ENCODE data around the gene PCYOX1L. TPM values are rescaled to one million over a fixed set of nuclear protein-coding genes. Genes with fewer than 3 reads are reported as not detected.

The PCYOX1L gene
- total RNA-seq, 1 experiment from 2014 or later, result 14.0 TPM

DNA sequence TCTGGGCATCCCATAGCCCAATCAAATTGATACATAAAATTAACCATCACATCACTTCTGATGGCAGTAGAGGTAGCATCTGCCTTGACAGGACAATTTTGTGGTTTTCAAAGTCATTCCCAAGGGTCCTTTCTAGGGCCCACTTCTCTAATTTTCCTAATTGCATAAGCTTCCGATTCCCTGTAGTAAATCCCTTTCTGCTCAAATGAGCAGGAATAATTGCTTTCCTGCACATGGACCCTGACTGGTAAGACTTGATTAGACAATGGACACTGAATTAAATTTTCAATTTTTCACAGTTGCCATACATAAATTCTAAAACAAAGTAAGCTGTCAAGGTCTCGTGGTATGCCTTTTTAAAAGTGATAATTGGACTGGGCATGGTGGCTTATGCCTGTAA, 43.2 kb downstream of the PCYOX1L start:
- in situ Hi-C loops (cut with HindIII; ENCODE audit: low sequenced_read_pairs), result no loop called here
- no peak for DNase-seq (ENCODE audit: low spot score)

DNA sequence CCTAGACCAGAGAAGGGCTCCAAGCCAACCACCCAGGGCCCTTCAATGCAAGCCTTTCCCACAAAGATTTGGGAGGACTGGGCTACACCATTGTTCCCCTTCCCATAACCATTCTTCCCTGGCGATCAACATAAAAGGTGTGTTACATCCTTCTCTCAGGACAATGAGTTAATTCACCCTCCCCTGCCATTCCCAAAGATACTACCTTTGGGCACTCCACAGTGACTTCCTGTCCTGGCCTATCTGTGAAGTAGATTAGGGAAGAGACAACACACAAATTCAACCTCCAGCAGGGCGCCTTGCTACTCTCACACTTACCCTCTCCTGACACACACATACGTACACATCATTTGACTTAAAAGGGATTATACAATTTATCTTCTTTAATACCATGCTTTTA, 44.4 kb downstream of the PCYOX1L start:
- no peak for DNase-seq (ENCODE audit: low spot score)
- in situ Hi-C loops (cut with HindIII; ENCODE audit: low sequenced_read_pairs), result no loop called here

DNA sequence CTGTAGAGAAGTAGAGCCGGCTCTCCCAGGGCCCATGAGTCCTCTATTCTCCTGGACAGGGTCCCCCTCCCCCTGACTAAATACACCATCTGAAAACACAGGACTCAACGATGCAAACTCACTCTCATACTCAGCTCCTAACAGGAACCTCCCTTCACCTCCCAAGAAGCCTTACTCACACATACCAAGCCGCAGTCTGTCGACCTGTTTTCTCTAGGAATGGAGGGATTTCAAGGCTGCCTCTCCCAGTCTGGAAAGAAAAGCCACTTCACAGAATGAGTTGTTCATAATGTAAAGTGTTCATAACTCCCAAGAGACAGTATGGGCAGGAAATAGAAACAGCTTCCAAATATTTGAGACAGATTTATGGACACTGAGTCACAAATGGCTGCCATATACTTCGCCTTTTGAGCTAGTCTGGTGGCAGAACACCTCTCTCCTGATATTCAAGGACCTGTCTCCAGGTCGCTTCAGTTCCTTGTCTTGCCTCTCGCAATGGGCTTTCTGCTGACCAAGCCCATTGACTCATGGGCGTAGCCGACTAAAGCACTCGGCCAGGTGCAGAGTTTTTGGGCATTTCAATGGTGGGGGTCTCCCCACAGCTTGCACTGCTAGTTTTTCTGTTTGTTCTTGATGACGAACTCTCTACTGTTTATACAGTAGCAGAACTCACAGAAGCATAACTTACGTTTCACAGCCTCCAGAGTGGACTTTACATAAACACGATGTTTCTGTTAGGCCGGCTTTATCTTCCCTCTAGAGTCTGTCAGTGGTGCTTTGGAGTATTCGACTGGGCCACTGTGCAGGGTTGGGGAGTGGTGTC, 46.3 kb downstream of the PCYOX1L start:
- in situ Hi-C loops (cut with HindIII; ENCODE audit: low sequenced_read_pairs), result no loop called here
- DNase-seq (ENCODE audit: low spot score), result no peak

DNA sequence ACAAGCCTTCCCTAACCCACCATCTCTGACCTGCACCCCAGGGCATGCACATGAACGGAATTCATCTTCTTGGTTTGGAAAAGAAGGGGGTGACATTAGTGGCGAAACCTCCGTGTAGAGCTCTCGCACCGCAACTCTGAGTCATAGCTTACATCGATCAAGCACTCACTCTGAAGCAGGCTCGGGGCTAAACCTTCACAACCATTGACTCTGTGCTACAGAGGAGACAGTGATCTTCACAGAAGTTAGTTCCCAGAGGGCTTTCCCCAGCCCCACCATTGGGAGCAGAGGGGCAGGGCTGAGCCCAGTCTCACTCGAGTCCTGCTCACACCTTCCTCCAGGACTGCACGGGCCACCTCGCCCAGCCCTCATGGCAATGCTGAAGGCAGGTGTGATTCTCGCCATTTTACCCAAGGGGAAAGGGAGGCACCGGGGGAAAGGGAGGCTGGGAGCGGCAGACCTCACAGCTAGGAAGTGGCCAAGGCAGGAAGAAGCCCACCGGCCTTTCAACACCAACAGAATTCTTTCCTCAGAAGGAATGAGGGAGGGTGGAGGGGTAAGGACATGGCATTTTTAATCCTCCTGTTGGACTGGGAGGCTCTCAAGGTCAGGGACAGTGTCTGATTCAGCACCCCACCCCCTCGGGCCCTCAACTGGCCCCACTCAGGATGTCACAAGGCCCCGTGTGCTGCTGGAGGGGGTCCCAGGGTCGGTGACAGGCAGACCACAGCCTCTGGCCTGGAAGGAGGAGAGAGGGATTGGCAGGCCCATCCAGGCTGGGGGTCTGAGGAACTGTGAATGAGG, 47.1 kb downstream of the PCYOX1L start:
- no peak for DNase-seq (ENCODE audit: low spot score)
- in situ Hi-C loops (cut with HindIII; ENCODE audit: low sequenced_read_pairs), result no loop called here

- no peak for DNase-seq (ENCODE audit: low spot score)
- in situ Hi-C loops (cut with HindIII; ENCODE audit: low sequenced_read_pairs), result no loop called here
Observed at GRCh38 chr5:149405550-149406202, 47.8 kb downstream of the PCYOX1L start.

DNA sequence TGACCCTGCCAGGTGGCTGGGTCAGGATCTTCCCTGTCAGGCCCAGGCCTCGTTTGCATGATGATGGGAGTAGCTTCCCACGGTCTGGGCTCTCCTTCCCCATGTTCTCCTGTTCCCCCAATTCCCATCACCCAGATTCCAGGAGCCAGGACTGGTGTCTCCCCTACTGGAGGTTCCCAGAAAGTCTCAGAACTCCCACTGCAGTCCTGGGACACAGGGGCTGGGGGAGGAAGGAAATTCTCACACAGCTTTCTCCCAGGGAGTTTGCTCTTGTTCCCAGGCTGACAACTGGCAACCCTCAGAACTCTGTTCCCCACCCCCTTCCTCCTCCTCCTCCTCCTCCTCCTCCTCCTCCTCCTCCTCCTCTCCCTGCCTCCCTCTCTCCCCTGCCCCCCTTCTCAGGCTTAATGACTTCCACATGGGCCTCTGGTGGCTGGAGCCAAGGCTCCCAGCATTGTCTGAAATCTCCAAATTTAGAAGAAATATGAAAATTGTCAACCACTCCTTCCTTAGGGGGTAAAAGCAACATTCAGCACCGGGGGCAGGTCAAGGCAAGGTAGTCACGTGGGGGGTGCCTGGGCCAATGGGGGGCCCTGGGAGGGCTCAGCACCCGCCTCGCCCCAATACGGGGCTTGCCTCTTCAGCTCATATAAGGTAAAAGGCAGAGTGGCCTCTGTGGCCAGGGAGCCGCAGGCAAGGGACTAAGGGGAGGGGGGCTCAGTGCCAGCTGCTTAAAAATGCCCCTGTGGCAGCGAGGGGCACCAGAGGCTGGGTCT, 48.5 kb downstream of the PCYOX1L start:
- DNase-seq (ENCODE audit: low spot score), result no peak

DNA sequence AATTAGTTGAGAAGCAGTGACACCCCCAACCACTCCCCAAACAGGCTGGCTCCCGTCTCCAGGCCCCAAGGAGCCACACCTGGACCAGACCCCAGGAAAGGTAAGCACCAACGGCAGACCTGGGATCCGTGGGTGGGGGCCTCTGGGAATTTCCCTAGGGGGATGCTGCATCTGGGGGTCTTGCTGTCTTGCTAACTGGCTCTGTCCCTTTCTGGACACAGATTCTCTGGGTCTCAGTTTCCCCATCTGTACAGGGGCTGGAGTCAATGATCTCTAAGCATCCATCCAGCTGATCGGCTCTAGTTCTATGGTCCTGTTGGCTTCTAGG, 49.1 kb downstream of the PCYOX1L start:
- DNase-seq (ENCODE audit: low spot score), result no peak
- in situ Hi-C loops (cut with HindIII; ENCODE audit: low sequenced_read_pairs), result no loop called here

More for the DNA sequence above, 48.5 kb downstream of the PCYOX1L start:
- in situ Hi-C loops (cut with HindIII; ENCODE audit: low sequenced_read_pairs), result no loop called here

DNA sequence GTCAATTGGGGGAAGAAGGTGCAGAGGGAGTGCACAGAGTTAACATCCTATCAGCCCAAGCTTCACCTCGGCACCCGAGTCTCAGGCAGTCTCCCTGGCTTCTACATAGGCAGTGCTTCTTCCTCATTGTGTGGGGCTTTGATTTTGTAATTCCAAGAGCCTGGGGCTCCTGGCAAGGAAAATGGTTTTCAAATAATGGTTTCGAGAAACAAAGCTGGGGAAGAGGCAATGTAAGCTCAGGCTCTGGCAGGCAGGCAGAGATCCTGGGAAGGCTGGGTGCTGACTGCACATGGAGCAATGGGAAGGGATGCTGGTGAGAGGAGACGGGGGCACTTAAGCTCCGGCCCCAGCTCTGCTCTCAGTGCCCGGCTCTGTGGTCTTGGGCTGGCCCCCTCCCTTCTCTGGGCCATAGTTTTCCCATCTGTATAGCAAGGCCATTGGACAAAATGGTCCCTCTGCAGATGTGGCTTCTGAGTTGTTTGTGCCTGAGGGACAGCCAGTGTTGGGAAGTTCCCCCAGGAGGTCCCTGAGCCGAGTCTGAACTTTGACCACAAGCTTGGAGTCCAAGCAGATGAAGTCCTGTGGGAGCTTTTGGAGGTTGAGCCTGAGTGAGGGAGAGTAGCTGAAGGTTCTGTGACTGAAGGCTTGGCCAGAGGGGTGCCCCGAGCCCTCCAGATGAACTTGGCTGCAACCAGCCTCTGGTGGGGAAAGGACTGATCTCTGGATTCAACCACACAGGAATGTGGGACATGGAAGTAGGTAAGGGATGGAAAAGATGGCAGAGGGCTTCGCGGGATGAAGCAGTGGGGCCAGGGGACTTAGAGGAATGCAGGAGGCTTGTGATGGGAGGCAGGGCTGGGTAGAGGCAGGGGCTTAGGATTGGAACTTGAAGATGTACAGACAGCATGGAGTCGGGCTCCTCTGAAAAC, 49.7 kb downstream of the PCYOX1L start:
- in situ Hi-C loops (cut with HindIII; ENCODE audit: low sequenced_read_pairs), result no loop called here
- DNase-seq (ENCODE audit: low spot score), result no peak

GRCh38 chr5:149408252-149409099, 50.6 kb downstream of the PCYOX1L start:
- in situ Hi-C loops (cut with HindIII; ENCODE audit: low sequenced_read_pairs), result no loop called here
- no peak for DNase-seq (ENCODE audit: low spot score)

DNA sequence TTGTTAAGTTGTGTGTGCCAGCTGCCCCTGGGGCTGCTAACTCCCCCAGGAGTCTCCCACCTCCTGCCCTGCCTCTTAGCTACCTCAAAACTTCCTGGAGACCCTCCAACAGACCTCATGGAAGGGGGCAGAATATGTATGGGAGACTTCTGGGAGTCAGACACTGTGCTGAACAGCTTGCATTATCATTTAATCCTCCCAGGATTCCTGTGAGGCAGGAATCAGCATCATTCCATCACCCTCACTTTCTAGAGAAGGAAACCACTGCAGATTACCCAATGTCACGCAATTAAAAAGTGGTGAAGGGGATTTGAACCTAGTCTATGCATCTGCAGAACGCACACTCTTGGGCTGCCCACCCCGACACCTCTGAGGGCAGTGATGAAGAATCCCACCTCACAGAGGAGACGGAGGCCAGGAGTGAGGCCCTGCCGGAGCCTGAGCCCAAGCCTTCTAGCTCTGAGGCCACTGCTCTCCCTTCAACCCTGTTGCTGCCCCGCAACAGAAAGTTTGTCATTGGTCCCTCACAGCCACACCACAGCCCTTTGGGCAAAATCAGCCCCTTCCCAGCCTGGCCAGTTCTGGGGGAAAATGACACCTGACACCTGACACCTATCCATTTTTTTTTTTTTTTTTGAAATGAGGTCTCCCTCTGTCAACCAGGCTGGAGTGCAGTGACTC, 51.6 kb downstream of the PCYOX1L start:
- in situ Hi-C loops (cut with HindIII; ENCODE audit: low sequenced_read_pairs), result no loop called here
- DNase-seq (ENCODE audit: low spot score), result no peak

GRCh38 chr5:149410071-149410470, 52.2 kb downstream of the PCYOX1L start:
- in situ Hi-C loops (cut with HindIII; ENCODE audit: low sequenced_read_pairs), result no loop called here
- DNase-seq (ENCODE audit: low spot score), result no peak

GRCh38 chr5:149410721-149411432, 53.0 kb downstream of the PCYOX1L start:
- no peak for DNase-seq (ENCODE audit: low spot score)
- in situ Hi-C loops (cut with HindIII; ENCODE audit: low sequenced_read_pairs), result no loop called here

DNA sequence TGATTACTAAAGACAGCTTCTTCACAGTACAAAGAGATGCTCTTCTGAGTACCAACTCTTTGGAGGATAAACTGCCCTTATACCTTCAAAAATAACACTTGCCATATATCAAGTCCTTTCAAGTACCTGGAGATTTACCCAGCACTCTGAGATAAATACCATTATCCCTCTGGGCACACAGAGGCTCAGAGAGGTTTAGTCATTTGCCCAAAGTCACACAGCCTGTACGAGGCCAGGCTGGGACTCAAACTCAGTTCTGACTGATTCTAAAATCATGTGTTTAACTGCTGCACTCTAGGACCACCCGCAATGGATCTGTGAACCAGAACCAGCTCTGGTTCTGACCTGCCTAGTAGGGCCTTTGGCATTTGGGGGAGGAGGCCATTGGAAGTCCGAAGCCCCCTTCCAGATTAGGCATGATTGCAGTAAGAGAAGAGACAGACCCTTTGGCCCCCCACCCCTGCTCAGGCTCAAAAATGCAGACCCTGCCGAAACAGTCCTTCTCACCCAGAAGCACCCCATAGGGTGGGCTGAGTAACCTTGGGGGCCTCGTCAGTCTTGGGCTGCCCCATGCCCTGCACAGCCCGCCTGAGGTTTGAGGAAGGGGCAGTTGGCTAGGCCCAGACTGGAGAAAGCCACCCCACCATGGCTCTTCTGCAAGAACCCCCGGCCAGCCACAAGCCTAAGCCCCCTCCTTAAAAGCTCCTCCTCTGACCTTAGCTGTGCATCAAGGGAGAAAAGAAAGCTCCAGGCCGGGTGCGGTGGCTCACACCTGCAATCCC, 54.1 kb downstream of the PCYOX1L start:
- no peak for DNase-seq (ENCODE audit: low spot score)
- in situ Hi-C loops (cut with HindIII; ENCODE audit: low sequenced_read_pairs), result no loop called here

- DNase-seq (ENCODE audit: low spot score), result no peak
- in situ Hi-C loops (cut with HindIII; ENCODE audit: low sequenced_read_pairs), result no loop called here
Observed at GRCh38 chr5:149412783-149413476, 55.1 kb downstream of the PCYOX1L start.

All from G401 (cell line).